Measurements from ENCODE around the gene ZYX.

ZYX gene

DNA sequence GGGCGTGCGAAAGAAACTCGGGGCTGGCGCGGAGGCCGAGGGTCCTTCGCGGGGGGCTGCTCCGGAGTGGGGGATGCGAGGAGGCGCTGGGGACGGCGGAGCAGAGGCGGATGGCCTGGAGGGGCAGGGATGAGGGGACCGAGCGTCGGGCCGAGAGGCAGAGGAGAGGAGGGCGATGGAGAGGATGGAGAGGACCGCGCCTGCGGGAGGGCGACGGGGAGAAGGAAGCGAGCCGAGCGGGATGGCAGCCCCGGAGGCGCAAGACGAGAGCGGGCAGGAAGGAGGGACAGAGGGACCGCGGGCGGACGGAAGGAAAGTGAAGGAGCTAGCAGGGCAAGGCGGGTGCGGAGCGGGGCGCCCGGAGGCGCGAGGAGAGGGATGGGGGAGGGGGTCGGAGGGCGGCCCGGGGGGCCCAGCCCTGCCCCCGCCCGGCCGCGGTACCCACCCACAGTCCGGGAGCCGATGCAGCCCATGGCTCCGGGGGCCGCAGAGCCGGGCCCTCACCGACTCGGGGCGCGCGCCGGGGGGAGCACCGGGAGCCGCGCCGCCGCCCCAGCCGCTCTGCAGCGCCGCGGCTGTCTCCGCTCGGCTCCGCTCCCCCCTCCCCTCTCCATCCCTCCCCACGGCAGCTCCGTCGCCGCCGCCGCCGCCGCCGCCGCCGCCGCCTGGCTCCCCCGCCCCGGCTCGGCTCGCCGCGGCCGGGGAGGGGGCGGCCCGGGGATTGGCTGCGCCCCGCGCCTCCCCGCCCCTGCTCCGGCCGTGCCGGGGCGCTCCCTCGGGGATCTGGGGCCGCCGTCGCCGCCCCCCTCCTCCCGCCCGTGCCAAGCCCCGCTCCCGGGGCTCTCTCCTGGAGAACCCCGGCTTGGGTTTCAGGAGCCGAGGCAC lies 18.8 kb upstream of the ZYX start, which contains the start of gene FAM131B:
TSS of gene FAM131B (minus strand) at position 583 of the 885 bp plus-strand sequence. CDS start at position 473, 110 bp downstream.
- DNase-seq (ENCODE audit: low spot score): peak; percentile 74

DNA sequence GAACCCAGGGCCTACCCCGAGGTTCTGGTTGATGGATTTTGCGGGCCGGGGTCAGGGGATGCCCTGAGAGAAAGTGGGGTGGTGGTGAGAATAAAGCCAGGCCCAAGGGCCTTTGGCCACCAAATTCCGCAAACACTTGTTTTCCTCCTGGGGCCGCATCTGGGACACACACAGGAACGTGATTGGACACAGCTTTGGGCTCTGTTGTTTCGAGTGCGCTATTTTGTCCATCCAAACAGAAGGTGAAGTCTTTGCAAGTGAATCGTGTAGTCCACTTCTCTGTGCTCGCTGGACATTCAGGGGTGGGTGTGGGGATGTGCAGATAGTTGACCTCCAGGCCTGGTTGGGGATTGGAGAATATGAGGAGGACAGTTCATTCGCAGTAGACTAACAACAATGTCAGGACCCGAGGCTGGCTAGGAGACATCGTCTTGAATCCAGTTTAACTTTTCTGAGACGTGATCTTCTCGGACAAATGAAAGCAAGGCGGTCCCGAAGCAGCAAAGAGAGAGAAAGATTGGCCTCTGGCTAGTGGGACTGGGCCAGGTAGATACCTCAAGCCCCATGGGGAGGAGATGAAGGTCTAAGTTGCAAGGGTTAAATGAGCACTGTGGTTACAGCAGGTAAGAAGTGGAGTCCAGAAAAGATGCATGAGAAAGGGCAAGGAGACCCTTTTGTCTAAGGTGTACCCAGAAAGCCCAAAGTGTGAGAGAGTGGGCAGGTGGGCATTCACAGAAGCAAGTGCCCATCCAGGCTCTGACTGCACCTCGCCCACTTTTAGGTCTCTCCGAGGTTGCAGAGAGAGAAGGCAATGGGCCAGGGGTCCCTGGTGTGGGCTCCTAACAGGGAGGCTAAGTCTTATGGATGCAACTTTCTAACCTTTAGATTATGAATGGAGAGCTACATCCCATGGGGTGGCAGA lies 17.9 kb upstream of the ZYX start:
- no peak for DNase-seq (ENCODE audit: low spot score)

DNA sequence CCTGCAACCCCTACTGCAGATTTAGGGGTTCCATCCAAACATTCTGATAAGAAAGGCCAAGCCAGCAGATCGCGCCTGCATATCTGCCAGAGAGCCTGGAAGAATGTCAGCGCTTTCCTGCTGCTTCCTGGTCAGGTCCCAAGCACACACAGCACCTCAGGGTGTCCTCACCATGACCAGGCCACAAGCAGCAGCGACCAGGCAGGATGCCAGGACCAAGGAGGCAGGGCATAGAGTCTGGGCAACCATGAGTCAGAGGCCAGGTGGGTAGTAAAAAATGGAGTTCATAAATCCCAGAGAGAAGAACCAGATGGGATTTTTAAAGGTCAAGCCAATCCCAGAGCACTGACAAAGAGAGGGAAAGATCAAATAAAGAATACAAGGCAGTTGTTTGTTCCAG lies 13.2 kb upstream of the ZYX start:
- no peak for DNase-seq (ENCODE audit: low spot score)

DNA sequence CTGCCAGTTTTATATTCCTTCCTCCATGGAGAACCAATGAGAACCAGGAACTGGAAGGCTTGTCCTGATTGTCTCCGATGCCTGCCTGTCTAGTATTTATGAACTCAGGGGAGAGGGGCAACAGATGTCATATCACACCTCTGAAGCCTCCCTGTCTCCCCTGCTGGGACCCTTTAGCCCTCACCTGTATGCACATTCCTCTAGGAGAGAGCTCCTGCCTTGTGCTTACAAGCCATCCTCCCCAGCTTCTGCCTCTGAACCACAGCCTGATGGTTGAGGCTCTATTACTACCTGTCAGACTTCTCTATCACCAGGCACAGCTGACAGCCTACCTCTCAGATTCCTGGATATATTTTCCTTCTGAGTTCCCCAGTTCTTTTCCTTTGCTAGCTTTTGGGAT lies 12.8 kb upstream of the ZYX start:
- no peak for DNase-seq (ENCODE audit: low spot score)

DNA sequence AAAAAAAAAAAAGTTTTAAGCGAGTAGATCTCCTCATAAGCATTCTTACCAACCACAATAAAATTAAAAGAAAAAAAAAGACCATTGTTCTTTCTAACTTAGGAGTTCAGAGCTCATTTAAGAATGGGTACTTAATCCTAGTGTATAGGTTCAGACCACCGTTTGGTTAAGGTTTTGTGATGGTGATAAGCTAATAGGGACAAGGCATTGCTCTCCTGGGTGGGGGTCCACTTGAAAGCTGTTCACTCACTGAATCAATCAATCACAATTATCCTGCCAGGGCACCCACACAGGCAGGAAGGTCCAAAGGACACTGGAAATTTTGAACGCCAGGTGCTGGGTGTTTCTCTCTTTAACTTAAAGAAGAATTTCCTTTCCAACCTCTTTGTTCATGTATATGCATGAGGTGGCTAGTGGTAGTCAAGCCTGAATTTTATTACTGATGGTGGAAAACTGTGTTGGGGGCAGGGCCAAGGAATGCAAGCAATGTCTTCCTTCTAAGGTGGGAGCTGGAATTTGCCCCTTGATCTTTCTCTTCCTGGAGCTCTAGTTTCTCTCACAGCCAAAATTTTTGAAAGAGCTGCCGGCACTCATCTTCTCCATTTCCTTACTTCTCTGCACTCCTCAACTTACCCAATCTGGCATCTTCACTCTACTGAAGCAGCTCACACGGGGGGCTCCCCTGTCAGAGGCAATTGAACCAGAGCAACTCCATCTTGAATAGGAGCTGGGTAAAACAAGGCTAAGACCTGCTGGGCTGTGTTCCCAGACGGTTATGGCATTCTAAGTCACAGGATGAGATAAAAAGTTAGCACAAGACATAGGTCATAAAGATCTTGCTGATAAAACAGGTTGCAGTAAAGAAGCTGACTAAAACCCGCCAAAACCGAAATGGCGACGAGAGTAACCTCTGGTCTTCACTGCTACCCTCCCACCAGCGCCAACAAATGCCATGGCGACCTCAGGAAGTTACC lies 11.2 kb upstream of the ZYX start:
- no peak for DNase-seq (ENCODE audit: low spot score)

DNA sequence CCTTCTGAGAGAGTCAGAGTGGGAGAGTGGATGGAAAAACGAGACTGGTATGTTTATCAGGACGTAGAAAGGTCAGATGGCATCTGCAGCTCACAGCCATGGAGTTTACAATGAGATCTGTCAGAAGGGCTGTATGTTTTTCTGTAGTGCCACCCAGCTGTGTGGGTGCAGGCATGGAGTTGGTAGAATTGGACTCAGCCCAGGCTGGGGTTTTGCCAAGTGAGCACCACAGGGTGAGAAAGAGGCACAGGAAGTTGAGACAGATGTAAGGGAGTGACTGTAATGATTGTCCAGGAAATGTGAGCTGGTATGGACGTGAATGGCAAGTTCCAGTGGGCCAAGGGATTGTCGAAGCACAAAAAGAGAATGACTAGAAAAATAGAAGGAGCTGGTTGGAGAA lies 9.1 kb upstream of the ZYX start:
- peak; percentile 90 for DNase-seq (ENCODE audit: low spot score)

DNA sequence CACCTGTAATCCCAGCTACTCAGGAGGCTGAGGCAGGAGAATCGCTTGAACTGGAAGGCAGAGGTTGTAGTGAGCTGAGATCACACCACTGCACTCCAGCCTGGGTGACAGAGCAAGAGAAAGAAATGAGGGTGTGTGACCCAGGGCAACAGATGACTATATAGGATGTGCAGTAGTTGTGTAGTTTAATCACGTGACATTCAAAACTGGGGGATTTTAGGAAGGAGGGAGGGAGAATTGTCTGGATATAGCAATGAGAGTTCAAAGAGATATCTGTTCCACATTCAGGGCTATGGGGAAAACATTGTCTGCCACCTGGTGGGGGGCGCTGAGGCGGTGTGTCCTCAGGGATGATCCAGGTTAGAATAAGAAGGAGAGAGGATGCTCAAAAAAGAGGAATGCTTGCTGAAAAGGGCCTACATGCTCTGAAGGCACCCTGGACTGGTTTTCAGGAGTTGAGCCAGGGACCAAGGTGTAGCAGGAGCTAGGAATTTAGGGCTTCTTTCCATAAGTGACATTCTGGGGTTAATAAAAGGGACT lies 7.8 kb upstream of the ZYX start:
- DNase-seq (ENCODE audit: low spot score): no peak

DNA sequence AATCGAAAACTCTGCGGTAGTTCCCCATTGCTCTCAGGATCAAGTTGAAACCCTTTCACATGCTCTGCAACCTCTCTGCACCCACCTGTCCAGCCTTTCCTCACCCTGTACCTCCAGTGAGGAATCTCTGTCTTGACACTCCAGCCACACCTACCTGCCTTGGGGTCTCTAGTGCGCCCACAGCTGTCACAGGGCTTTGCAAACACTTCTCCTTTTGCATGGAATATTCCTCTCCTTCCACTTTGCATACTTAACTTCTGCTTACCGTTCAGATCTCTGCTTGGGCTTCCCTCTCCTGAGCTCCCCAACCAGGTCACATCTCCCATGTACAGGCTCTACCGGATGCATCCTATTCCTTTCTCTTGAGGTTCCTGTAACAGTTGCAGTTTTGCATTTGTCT lies 6.6 kb upstream of the ZYX start:
- no peak for DNase-seq (ENCODE audit: low spot score)

DNA sequence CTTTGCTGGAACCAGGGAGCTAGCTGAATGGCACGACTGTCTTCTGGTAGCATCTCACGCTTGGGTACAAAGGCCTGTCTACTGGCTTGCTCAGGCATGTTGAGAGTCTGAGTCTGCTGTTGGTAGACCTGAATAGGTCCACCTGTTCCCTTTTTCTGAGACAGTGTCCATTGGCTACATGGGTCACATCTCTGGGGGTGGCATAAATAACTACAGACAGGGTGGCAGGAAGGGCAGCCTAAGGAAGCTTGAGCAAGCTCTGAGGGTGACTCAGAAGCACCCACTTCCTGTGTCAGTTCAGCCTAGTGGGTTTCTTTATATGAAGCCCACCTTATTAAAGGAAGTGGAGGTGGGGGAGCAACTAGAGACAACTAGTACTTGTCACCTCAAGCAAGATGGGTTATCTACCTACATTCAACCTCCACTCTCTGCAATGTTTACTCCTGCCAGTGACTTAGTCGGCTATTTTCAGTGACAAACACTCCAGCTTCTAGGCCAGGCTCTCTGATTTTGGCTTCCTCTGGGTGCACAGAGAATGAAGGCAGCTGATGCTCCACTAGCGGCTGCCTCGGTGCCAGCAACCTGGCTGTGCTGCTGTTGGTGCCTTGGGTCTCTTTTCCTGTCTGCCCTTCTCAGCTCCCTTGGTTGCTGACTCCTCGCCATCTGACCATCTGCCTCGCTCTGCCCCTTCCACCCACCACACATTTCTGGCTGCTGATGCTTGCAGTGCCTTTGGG lies 5.7 kb upstream of the ZYX start:
- DNase-seq (ENCODE audit: low spot score): no peak

DNA sequence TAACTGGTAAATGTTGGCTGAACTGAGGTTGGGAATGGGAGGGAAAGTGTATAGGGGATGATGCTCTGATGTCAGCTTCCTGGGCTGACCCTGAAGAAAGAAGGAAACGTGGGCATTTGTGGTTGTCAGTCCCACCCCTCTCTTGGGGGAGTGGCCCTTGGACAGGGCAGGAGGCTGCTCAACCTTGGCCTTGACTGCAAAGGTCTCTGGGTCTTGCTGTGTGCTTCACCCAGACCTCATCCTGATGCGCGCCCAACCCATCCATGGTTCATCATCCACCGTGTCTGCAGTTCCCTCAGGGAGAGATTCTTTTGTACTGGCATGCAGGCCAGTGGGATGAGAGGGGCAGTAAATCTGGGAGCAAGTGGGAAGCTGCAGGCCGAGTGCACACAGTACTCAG lies 4.7 kb upstream of the ZYX start:
- DNase-seq (ENCODE audit: low spot score): no peak

DNA sequence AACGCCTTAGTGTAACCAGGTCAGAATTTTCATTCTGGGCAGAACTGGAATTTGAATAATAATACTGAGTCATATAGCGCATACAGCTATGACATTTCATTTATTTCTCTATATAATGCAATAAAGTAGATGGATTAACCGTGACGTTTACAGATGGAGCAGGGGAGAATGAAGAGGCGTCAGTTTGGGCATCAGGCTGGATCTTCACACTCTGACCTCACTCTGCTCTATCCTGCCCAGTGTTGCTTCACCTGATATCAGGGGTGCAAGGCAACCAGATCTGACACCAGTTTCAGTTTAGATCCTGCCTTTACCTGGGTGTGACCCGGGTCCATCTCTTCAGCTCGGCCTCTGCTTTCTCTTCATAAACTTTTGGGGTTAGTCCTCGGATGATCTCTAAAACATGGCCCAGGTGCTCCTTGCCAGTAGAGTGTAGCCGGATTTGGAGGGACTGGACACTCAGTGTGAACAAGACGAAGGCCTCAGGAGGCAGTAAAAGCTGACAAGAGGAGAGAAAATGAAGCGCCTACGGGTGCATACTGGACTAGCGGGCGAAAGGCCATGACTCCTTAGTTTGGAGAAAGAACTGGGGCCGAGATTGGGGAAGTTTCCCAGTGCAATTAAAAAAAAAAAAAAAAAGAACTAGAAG lies 1.4 kb upstream of the ZYX start:
- no peak for DNase-seq (ENCODE audit: low spot score)

DNA sequence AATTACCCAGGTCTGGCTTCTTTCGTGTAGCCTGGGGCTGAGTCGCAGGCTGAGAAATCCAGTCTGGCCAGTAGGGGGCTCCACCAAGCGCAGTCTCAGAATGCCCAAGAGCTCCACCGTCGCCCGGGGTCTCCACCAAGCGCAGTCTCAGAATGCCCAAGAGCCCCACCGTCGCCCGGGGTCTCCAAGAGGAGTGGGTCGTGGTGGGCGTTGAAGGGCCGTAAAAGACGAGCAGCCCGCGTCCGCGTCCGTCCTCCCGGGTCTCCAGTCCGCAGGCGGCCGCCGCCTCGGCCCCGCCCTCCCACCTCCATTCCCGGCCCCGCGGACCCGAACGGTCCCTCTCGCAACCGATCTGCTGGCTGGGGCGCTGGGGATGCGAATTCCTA lies 892 bp upstream of the ZYX start:
- peak; percentile 89 for DNase-seq (ENCODE audit: low spot score)

DNA sequence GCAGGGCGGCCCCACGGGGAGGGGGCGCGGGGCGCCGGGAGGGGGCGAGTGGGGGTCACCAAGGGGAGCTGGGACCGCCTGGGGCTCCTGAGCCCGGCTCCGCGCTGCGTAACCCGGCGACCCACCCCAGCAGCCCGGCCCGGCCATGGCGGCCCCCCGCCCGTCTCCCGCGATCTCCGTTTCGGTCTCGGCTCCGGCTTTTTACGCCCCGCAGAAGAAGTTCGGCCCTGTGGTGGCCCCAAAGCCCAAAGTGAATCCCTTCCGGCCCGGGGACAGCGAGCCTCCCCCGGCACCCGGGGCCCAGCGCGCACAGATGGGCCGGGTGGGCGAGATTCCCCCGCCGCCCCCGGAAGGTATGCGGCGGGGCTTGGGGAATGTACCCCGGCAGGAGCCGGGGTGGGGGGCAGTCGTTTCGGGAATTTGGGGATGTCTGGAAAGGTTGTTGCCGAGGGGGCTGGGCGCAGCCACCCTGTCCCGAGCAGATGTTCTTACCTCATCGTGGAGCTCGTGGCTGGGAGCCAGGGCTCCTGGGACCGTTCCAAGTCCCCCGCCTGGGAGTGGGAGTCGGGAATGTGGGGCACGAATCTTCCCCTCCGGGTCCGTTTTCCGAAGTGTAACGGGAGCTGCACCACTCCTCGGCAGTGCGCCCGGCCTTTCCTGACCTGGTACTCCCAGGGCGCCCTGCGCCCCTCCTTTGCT lies 431 bp downstream of the ZYX start:
- no peak for DNase-seq (ENCODE audit: low spot score)

DNA sequence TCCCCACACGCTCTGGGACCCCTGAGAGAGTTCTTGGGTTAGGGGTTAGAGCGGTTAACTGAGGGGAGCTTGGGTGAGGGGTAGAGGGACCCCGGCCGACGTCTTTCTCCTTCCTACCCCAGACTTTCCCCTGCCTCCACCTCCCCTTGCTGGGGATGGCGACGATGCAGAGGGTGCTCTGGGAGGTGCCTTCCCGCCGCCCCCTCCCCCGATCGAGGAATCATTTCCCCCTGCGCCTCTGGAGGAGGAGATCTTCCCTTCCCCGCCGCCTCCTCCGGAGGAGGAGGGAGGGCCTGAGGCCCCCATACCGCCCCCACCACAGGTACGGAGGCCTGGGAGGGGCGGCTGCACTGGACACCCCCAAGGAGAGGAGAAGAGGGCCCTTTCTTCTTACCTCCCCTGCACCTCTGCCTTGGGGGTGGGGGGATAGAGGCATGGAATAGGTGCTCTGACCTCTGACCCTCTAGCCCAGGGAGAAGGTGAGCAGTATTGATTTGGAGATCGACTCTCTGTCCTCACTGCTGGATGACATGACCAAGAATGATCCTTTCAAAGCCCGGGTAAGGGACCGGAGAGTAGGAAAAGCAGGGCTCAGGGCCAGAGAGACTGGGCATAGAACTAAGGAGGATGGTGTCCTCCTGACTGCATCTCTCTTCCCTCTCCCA lies 1.1 kb downstream of the ZYX start:
- no peak for DNase-seq (ENCODE audit: low spot score)

DNA sequence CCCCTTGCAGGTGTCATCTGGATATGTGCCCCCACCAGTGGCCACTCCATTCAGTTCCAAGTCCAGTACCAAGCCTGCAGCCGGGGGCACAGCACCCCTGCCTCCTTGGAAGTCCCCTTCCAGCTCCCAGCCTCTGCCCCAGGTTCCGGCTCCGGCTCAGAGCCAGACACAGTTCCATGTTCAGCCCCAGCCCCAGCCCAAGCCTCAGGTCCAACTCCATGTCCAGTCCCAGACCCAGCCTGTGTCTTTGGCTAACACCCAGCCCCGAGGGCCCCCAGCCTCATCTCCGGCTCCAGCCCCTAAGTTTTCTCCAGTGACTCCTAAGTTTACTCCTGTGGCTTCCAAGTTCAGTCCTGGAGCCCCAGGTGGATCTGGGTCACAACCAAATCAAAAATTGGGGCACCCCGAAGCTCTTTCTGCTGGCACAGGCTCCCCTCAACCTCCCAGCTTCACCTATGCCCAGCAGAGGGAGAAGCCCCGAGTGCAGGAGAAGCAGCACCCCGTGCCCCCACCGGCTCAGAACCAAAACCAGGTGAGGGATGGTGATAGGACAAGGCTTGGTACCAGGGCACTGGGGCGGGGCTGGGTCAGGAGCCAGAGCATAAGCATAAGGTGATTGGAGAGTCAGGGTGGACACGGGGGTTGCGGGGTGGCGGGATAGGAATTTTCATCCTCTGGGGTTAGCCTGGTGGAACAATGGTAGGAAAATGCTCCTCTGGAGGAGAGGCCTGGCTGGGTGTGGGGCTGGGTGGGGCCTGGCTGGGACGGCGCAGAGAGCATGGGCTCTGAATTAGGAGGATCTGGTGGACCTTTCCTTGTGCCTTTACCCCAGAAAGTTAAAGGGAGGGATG lies 1.9 kb downstream of the ZYX start:
- DNase-seq (ENCODE audit: low spot score): no peak

DNA sequence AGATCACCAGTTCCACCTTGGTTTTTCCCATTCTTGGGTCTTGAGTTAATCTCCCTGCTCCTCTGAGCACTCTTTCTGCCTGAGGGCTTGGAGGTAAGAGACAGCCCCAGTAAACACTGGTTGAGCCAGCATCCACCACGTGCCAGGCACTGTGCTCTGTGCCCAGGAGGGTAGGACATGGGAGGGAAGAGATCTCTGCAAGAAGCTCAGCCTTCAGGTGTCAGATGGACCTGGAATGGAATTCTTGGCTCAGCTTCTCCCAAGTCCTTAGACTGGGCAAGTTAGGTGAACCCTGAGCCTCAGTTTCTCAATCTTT lies 2.5 kb downstream of the ZYX start:
- DNase-seq (ENCODE audit: low spot score): no peak

DNA sequence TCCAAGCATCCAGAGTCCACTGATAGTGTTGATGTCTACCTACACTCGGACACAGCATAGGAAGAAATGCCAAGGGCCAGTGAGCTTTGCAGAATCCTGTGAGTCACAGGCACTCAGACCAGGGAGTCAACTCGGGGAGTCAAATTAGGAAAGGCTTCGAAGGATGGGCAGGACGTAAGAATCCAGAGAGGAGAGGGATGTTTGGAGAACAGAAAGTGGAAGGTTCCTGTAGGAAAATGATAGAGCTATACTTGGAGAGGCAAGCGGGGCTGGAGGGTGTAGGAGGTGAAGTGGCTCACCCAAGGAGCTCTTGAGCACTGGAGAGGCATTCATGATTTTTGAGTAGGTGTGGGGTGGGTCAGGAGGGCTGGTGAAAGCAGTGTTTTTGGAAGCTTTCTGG lies 3.0 kb downstream of the ZYX start:
- DNase-seq (ENCODE audit: low spot score): no peak
